K562 (cell line): ENCODE results near the gene RASIP1. TPM values are rescaled to one million over a fixed set of nuclear protein-coding genes. Genes with fewer than 3 reads are reported as not detected.
A peak's percentile ranks its signal among the peaks of the same experiment; 100 is the strongest.

Experiments used
- CBX2 ChIP-seq: fragments of 200-600 bp; sonication (generic); IDR thresholded peaks from one replicate; pipeline ENCODE4 v1.6.1; 2012; ENCODE audit warnings: mild to moderate bottlenecking, low read length, inconsistent platforms; ENCODE audit not compliant: insufficient read depth, poor library complexity, severe bottlenecking
- CREB1 ChIP-seq, 2 experiments: sonication (generic) in 1 of 2; formaldehyde crosslinking in 1 of 2; IDR thresholded peaks; 2 replicates each; pipeline versions ENCODE4 v1.6.1 to v1.8.0; 2012 to 2022; ENCODE audit warnings: inconsistent platforms in 1 of 2, mild to moderate bottlenecking in 1 of 2, missing genetic modification reagents in 1 of 2, moderate library complexity in 1 of 2
- EGR1 ChIP-seq: fragments of 450-650 bp; conservative IDR thresholded peaks from 2 replicates; pipeline ENCODE4 v1.6.1; 2017; ENCODE audit warnings: mild to moderate bottlenecking
- EHMT2 ChIP-seq: fragments of 450-650 bp; IDR thresholded peaks from 2 replicates; pipeline ENCODE4 v1.6.1; 2018; ENCODE audit warnings: antibody characterized with exemption
- HDAC1 ChIP-seq, 2 experiments: fragments of 450-650 bp; IDR thresholded peaks; 2 replicates each; pipeline ENCODE4 v1.6.1; 2016 to 2017; ENCODE audit warnings: inconsistent platforms in 1 of 2, mild to moderate bottlenecking in 1 of 2, moderate library complexity in 1 of 2
- MED1 ChIP-seq: sonication (generic); formaldehyde crosslinking; IDR thresholded peaks from 2 replicates; pipeline ENCODE4 v1.8.1; 2023; ENCODE audit warnings: missing genetic modification reagents, borderline replicate concordance
- NCOA2 ChIP-seq, 2 experiments: fragments of 450-650 bp; IDR thresholded peaks; 2 replicates each; pipeline ENCODE4 v1.6.1; 2018; ENCODE audit warnings: mild to moderate bottlenecking in 2 of 2, moderate library complexity in 1 of 2; ENCODE audit not compliant: partially characterized antibody in 2 of 2
- SOX6 ChIP-seq: fragments of 450-650 bp; IDR thresholded peaks from 2 replicates; pipeline ENCODE4 v1.6.1; 2014; ENCODE audit warnings: mild to moderate bottlenecking
- SP1 ChIP-seq: sonication (generic); formaldehyde crosslinking; IDR thresholded peaks from 2 replicates; pipeline ENCODE4 v1.8.1; 2022; ENCODE audit warnings: mild to moderate bottlenecking, missing genetic modification reagents
- SPI1 ChIP-seq: IDR thresholded peaks from 2 replicates; pipeline ENCODE4 v1.6.1; 2011; ENCODE audit warnings: low read depth, low read length, control low read depth, borderline replicate concordance
- TBL1XR1 ChIP-seq, 2 experiments: IDR thresholded peaks; 2 replicates each; pipeline ENCODE4 v1.6.1; 2012; ENCODE audit warnings: improper control_type of control experiment in 2 of 2, low read length in 2 of 2, mild to moderate bottlenecking in 1 of 2
- TCF7L2 ChIP-seq: fragments of 150-350 bp; IDR thresholded peaks from 2 replicates; pipeline ENCODE4 v1.6.1; 2016; ENCODE audit warnings: low read depth, mild to moderate bottlenecking, low read length, moderate library complexity
- U2AF2 ChIP-seq: fragments of 200-400 bp; formaldehyde crosslinking; optimal IDR thresholded peaks from 2 replicates; pipeline ENCODE3; 2017; ENCODE audit warnings: low read depth, mild to moderate bottlenecking, low read length
- XRCC5 ChIP-seq: fragments of 200-400 bp; formaldehyde crosslinking; IDR thresholded peaks from 2 replicates; pipeline ENCODE4 v1.6.1; 2017; ENCODE audit warnings: low read depth, mild to moderate bottlenecking, low read length
- ZC3H11A ChIP-seq: IDR thresholded peaks from 2 replicates; pipeline ENCODE4 v1.6.1; 2012; ENCODE audit warnings: low read depth, low read length, improper control_type of control experiment
- ZNF24 ChIP-seq: fragments of 450-650 bp; IDR thresholded peaks from 2 replicates; pipeline ENCODE4 v1.6.1; 2016
- ZNF431 ChIP-seq: sonication (generic); formaldehyde crosslinking; IDR thresholded peaks from 2 replicates; pipeline ENCODE4 v1.8.0; 2022; ENCODE audit warnings: mild to moderate bottlenecking, missing genetic modification reagents
- ZNF780A ChIP-seq: fragments of 250-450 bp; sonication (Bioruptor Pico); IDR thresholded peaks from 2 replicates; pipeline ENCODE4 v1.5.0; 2021; ENCODE audit warnings: mild to moderate bottlenecking
- polyA plus RNA-seq, 8 experiments: library from polyadenylated mRNA; depleted of rRNA in 4 of 8; stranded (reverse) in 5 of 8; unstranded in 3 of 8; fragments of >200 nt; fragmentation: Nextera tagmentation in 2 of 8; fragmentation: Illumina TruSeq in 1 of 8; extraction: Ambion mirVana in 2 of 8; extraction: Trizol in 1 of 8; gene quantifications; 2 replicates each; pipeline versions ENCODE4 v1.2.1 to v1.2.3, GENCODE V29; 2011 to 2014; ENCODE audit warnings: inconsistent platforms in 1 of 8, missing spikeins in 1 of 8
- total RNA-seq, 7 experiments: library from RNA; depleted of rRNA in 6 of 7; stranded (reverse); fragments of >200 nt in 6 of 7; fragmentation: Illumina TruSeq in 2 of 7; extraction: Trizol in 2 of 7; gene quantifications; 2 replicates each; pipeline versions ENCODE4 v1.2.1 to v1.2.3, GENCODE V29; 2011 to 2021; ENCODE audit warnings: low replicate concordance in 1 of 7
- TF ChIP-seq, protein P1 (sequence below): sonication (generic); formaldehyde crosslinking; IDR thresholded peaks from 2 replicates; pipeline ENCODE4 v1.8.0; 2022; ENCODE audit warnings: mild to moderate bottlenecking, missing genetic modification reagents
- TF ChIP-seq, protein P2 (sequence below): sonication (generic); formaldehyde crosslinking; IDR thresholded peaks from 2 replicates; pipeline ENCODE4 v1.5.0; 2020; ENCODE audit warnings: missing genetic modification reagents
- TF ChIP-seq, protein P3 (sequence below), 2 experiments: fragments of 200-800 bp in 1 of 2; sonication (Bioruptor generic) in 1 of 2; sonication (generic) in 1 of 2; formaldehyde crosslinking in 1 of 2; IDR thresholded peaks in 1 of 2; conservative IDR thresholded peaks in 1 of 2; 2 replicates each; pipeline versions ENCODE4 v1.5.0 to v1.6.1; 2016 to 2020; ENCODE audit warnings: missing compliant biosample characterization in 1 of 2, missing genetic modification characterization in 1 of 2, missing genetic modification reagents in 1 of 2

RASIP1 gene
- total and polyA plus RNA-seq, 9 of the 15 experiments (the other 6 are each of a cell fraction or from before 2014, with no cell fraction given): 0.20 to 4.7 (median 1.5) TPM

GRCh38 chr19:48741129-48741999, 954 bp upstream of the RASIP1 start (continued):
- TF ChIP-seq, protein P1, sequence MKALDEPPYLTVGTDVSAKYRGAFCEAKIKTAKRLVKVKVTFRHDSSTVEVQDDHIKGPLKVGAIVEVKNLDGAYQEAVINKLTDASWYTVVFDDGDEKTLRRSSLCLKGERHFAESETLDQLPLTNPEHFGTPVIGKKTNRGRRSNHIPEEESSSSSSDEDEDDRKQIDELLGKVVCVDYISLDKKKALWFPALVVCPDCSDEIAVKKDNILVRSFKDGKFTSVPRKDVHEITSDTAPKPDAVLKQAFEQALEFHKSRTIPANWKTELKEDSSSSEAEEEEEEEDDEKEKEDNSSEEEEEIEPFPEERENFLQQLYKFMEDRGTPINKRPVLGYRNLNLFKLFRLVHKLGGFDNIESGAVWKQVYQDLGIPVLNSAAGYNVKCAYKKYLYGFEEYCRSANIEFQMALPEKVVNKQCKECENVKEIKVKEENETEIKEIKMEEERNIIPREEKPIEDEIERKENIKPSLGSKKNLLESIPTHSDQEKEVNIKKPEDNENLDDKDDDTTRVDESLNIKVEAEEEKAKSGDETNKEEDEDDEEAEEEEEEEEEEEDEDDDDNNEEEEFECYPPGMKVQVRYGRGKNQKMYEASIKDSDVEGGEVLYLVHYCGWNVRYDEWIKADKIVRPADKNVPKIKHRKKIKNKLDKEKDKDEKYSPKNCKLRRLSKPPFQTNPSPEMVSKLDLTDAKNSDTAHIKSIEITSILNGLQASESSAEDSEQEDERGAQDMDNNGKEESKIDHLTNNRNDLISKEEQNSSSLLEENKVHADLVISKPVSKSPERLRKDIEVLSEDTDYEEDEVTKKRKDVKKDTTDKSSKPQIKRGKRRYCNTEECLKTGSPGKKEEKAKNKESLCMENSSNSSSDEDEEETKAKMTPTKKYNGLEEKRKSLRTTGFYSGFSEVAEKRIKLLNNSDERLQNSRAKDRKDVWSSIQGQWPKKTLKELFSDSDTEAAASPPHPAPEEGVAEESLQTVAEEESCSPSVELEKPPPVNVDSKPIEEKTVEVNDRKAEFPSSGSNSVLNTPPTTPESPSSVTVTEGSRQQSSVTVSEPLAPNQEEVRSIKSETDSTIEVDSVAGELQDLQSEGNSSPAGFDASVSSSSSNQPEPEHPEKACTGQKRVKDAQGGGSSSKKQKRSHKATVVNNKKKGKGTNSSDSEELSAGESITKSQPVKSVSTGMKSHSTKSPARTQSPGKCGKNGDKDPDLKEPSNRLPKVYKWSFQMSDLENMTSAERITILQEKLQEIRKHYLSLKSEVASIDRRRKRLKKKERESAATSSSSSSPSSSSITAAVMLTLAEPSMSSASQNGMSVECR (CRISPR knock-in tag): 0 out of 2 replicates have a peak, but pooled peaks have one; percentile 39
- TF ChIP-seq, protein P2, sequence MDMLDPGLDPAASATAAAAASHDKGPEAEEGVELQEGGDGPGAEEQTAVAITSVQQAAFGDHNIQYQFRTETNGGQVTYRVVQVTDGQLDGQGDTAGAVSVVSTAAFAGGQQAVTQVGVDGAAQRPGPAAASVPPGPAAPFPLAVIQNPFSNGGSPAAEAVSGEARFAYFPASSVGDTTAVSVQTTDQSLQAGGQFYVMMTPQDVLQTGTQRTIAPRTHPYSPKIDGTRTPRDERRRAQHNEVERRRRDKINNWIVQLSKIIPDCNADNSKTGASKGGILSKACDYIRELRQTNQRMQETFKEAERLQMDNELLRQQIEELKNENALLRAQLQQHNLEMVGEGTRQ (CRISPR knock-in tag): peak; percentile 46
- TF ChIP-seq HDAC1 (IDR thresholded peaks at IDR 0.05): peak in 1 of 2 experiments; percentile 13; a peak in 1 of 4 replicates
- no peak for TF ChIP-seq CBX2
- no peak for TF ChIP-seq ZNF780A (CRISPR knock-in tag)
- TF ChIP-seq NCOA2 (IDR thresholded peaks at IDR 0.05; ENCODE audit: partially characterized antibody in 2 of 2): no peak
- peak; percentile 38; the same call in 1 of the 2 replicates for TF ChIP-seq SOX6
- TF ChIP-seq ZNF24: no peak
- TF ChIP-seq CREB1 (IDR thresholded peaks at IDR 0.05): no peak
- 0 out of 2 replicates have a peak, but pooled peaks have one; percentile 25 for TF ChIP-seq CREB1 (CRISPR knock-in tag; IDR thresholded peaks at IDR 0.05)
- TF ChIP-seq EGR1: peak; percentile 49
- no peak for TF ChIP-seq EHMT2
- TF ChIP-seq ZC3H11A: no peak; the same call in 1 of the 2 replicates
- TF ChIP-seq SP1 (CRISPR knock-in tag): peak; percentile 77; the same call in 1 of the 2 replicates
- TF ChIP-seq TCF7L2: no peak
- TF ChIP-seq ZNF431: no peak
- TF ChIP-seq, protein P3, sequence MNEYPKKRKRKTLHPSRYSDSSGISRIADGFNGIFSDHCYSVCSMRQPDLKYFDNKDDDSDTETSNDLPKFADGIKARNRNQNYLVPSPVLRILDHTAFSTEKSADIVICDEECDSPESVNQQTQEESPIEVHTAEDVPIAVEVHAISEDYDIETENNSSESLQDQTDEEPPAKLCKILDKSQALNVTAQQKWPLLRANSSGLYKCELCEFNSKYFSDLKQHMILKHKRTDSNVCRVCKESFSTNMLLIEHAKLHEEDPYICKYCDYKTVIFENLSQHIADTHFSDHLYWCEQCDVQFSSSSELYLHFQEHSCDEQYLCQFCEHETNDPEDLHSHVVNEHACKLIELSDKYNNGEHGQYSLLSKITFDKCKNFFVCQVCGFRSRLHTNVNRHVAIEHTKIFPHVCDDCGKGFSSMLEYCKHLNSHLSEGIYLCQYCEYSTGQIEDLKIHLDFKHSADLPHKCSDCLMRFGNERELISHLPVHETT (CRISPR knock-in tag; conservative IDR thresholded peaks at IDR 0.05 in 1 of 2, IDR thresholded peaks at IDR 0.05 in 1 of 2): 0 out of 4 replicates have a peak, but pooled peaks of 1 of the 2 experiments have one; percentile 38
- no peak for TF ChIP-seq MED1 (CRISPR knock-in tag)
- TF ChIP-seq XRCC5: no peak
- TF ChIP-seq SPI1: peak; percentile 66
- TF ChIP-seq TBL1XR1 (IDR thresholded peaks at IDR 0.05; ENCODE audit: low read length in 2 of 2): 0 out of 4 replicates have a peak, but pooled peaks of 1 of the 2 experiments have one; percentile 53
- TF ChIP-seq U2AF2: no peak
